Body of pancreas (tissue), 4 donors: Measurements from ENCODE around the gene RPRD1B. TPM values are rescaled to one million over a fixed set of nuclear protein-coding genes. Genes with fewer than 3 reads are reported as not detected.

Experiments
- ATAC-seq: fragments of 150-250 bp; one replicate; pipeline ENCODE4 v1.9.1; 2016
- DNase-seq, 4 donors: peaks; one replicate each; pipeline ENCODE4 v3.0.0-alpha.2; 2019
- H3K27ac ChIP-seq, 4 donors: fragments of 200-600 bp; sonication (generic); 1 replicate in 3 of 4; 2 replicates in 1 of 4; pipeline versions ENCODE4 v1.5.1 to v1.6.1; 2016 to 2019; ENCODE audit warnings: mild to moderate bottlenecking in 1 of 4, mixed read lengths in 1 of 4, moderate library complexity in 1 of 4
- H3K27me3 ChIP-seq, 2 donors: fragments of 200-600 bp; sonication (generic); one replicate each; pipeline ENCODE4 v1.6.0; 2016; ENCODE audit warnings: mild to moderate bottlenecking in 1 of 2
- H3K36me3 ChIP-seq, 2 donors: fragments of 200-600 bp; sonication (generic); replicated peaks in 1 of 2; 2 replicates each; pipeline ENCODE4 v1.5.1; 2016; ENCODE audit warnings: low read depth in 2 of 2; ENCODE audit not compliant: insufficient read depth in 1 of 2
- H3K4me1 ChIP-seq: fragments of 200-600 bp; sonication (generic); one replicate; pipeline ENCODE4 v1.6.0; 2016
- H3K4me3 ChIP-seq, 2 donors: fragments of 200-600 bp; sonication (generic); 1 replicate in 1 of 2; 2 replicates in 1 of 2; pipeline ENCODE4 v1.5.1; 2016 to 2019
- H3K9me3 ChIP-seq, 3 donors: fragments of 200-600 bp; sonication (generic); 1 replicate in 2 of 3; 2 replicates in 1 of 3; pipeline ENCODE4 v1.5.1; 2016
- CTCF ChIP-seq, 7 experiments: fragments of 450-650 bp in 4 of 7; fragments of 200-600 bp in 3 of 7; sonication (generic) in 3 of 7; IDR thresholded peaks; one replicate each; pipeline ENCODE4 v1.5.1; 2016 to 2019; ENCODE audit warnings: antibody characterized with exemption in 7 of 7
- POLR2A ChIP-seq, 3 donors: fragments of 450-650 bp; IDR thresholded peaks; one replicate each; pipeline ENCODE4 v1.6.1; 2016; ENCODE audit warnings: antibody characterized with exemption in 3 of 3, mild to moderate bottlenecking in 2 of 3
- WGBS, 2 donors: methylation state at CpG; one replicate each; pipeline ENCODE4 v1.1.5; 2017; 5-methylcytosine and 5-hydroxymethylcytosine counted together
- intact Hi-C: fragments of 100-400 bp; cut with DNase I; formaldehyde crosslinking; loops from one replicate; pipeline ENCODE4 v1.15.1; 2023
- total RNA-seq, 2 donors: library from RNA; depleted of rRNA; stranded (reverse); fragments of >200 nt; gene quantifications; one replicate each; pipeline ENCODE4 v1.1.0, GENCODE V29; 2016

RPRD1B gene
- total RNA-seq, 2 donors from 2014 or later, result 8.8 to 12.5 TPM

GRCh38 chr20:38052870-38053269 is 19.3 kb downstream of the RPRD1B start:
- 54 to 63% methylated on average over 2 of the region's 2 CpGs for WGBS, 2 donors

GRCh38 chr20:38054647-38055046 is 21.1 kb downstream of the RPRD1B start:
- Histone ChIP-seq H3K27me3 (no peaks in the 10 kb centered on the region), H3K4me3 (no peak overlapping the region), H3K36me3 (peaks cover 0 to 12% of the 10 kb centered on the region in 2 donors), H3K4me1 (peaks cover 5% of the 10 kb centered on the region), H3K27ac (no peak overlapping the region), H3K9me3 (no peaks in the 10 kb centered on the region)
- ATAC-seq (no peak), DNase-seq (no peak)
- WGBS, 2 donors, result 73 to 86% methylated on average over 2 of the region's 2 CpGs
- TF ChIP-seq CTCF (IDR thresholded peaks at IDR 0.05) (no peak), POLR2A (IDR thresholded peaks at IDR 0.05) (no peak)
- intact Hi-C loops, result loop anchor here (5.0 kb wide), 1 partner anchor 113 kb away; the partner anchor contains the start of gene TGM2

More at GRCh38 chr20:38052870-38053269, 19.3 kb downstream of the RPRD1B start:
- ATAC-seq (no peak), DNase-seq (no peak)
- Histone ChIP-seq H3K36me3 (peaks cover 0 to 3% of the 10 kb centered on the region in 2 donors), H3K27ac (no peak overlapping the region), H3K27me3 (no peaks in the 10 kb centered on the region), H3K4me3 (no peak overlapping the region), H3K4me1 (peaks cover 5% of the 10 kb centered on the region), H3K9me3 (no peaks in the 10 kb centered on the region)
- TF ChIP-seq CTCF (IDR thresholded peaks at IDR 0.05) (no peak), POLR2A (IDR thresholded peaks at IDR 0.05) (no peak)
- intact Hi-C loops, result no loop called here

GRCh38 chr20:38055294-38055693 is 21.7 kb downstream of the RPRD1B start:
- ATAC-seq, result no peak
- peaks cover 5% of the 10 kb centered on the region for H3K4me1 ChIP-seq
- H3K9me3 ChIP-seq, result no peaks in the 10 kb centered on the region
- 57 to 62% methylated on average over 4 of the region's 4 CpGs for WGBS, 2 donors
- TF ChIP-seq CTCF (IDR thresholded peaks at IDR 0.05) (no peak), POLR2A (IDR thresholded peaks at IDR 0.05) (no peak)
- no peak overlapping the region for H3K4me3 ChIP-seq
- H3K27me3 ChIP-seq, result no peaks in the 10 kb centered on the region
- DNase-seq, result no peak
- intact Hi-C loops, result loop anchor here (5.0 kb wide), 1 partner anchor 112 kb away; the partner anchor contains the start of gene TGM2
- no peak overlapping the region for H3K27ac ChIP-seq
- H3K36me3 ChIP-seq, result peaks cover 0 to 14% of the 10 kb centered on the region in 2 donors

- peaks cover 5% of the 10 kb centered on the region for H3K4me1 ChIP-seq
- WGBS, 2 donors, result 89 to 91% methylated on average over 6 of the region's 6 CpGs
- intact Hi-C loops, result loop anchor here (5.0 kb wide), 1 partner anchor 111 kb away; the partner anchor contains the start of gene TGM2
- H3K9me3 ChIP-seq, result no peaks in the 10 kb centered on the region
- no peak for DNase-seq
- peaks cover 0 to 14% of the 10 kb centered on the region in 2 donors for H3K36me3 ChIP-seq
- ATAC-seq, result no peak
- no peaks in the 10 kb centered on the region for H3K27me3 ChIP-seq
- no peak overlapping the region for H3K27ac ChIP-seq
- TF ChIP-seq CTCF (IDR thresholded peaks at IDR 0.05), result no peak
- TF ChIP-seq POLR2A (IDR thresholded peaks at IDR 0.05), result no peak
- H3K4me3 ChIP-seq, result no peak overlapping the region
Observed at GRCh38 chr20:38055848-38056247, 22.3 kb downstream of the RPRD1B start.

GRCh38 chr20:38057351-38057972 is 23.9 kb downstream of the RPRD1B start:
- ATAC-seq, result peak; percentile 62
- intact Hi-C loops, result loop anchor here (5.0 kb wide), 1 partner anchor 110 kb away; the partner anchor contains the start of gene TGM2
- Histone ChIP-seq H3K4me1 (peaks cover 5% of the 10 kb centered on the region), H3K9me3 (no peaks in the 10 kb centered on the region), H3K36me3 (peaks cover 0 to 14% of the 10 kb centered on the region in 2 donors), H3K27me3 (no peaks in the 10 kb centered on the region), H3K27ac (no peak overlapping the region), H3K4me3 (no peak overlapping the region)
- peak; percentile 82 to 90 (median 83) for DNase-seq
- 17 to 19% methylated on average over 7 of the region's 7 CpGs for WGBS, 2 donors
- TF ChIP-seq POLR2A (IDR thresholded peaks at IDR 0.05), result no peak
- peak; percentile 69 to 76 (median 70) for TF ChIP-seq CTCF (IDR thresholded peaks at IDR 0.05)
